C4-2B (cell line): ENCODE measurements around the gene OR7G1.
"Not testable (repeated sequence)": the region's sequence is repeated elsewhere in the genome, so short reads cannot be mapped to it uniquely, and the experiment has no call there.

Experiments used
- H3K27ac ChIP-seq: fragments of 450-650 bp; 2 replicates; pipeline ENCODE4 v1.5.1; 2017
- ZFX ChIP-seq: fragments of 450-650 bp; IDR thresholded peaks from 2 replicates; pipeline ENCODE4 v1.6.1; 2017
- TF ChIP-seq, protein P1 (sequence below): fragments of 450-650 bp; conservative IDR thresholded peaks from 2 replicates; pipeline ENCODE4 v1.5.1; 2017; ENCODE audit warnings: mild to moderate bottlenecking

The OR7G1 gene

DNA sequence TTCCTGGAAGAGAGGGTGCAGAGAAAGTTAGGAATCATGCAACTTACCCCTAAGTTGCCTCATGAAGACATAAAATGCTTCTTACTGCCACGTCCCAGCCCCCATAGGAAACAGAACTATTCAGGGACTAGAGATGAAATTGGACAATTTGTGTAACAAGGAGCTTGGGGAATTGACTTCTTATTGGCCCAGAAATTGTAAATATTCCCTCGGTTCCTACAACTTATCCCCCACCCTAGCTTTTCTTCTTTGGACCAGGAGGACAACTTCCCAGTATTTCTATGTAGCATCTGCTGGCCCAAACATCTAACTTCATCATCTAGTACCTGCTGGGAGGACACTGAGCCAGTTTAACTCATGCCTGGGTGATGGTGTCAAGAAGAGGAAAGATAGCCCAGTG, 28.8 kb downstream of the OR7G1 start, which contains the start of gene OR1M1:
TSS of gene OR1M1 (plus strand) at position 301 of the 400 bp plus-strand sequence. CDS start 6,184 bp downstream, outside the sequence.
- no peak within 1 kb of the TSS for H3K27ac ChIP-seq
- TF ChIP-seq, protein P1, sequence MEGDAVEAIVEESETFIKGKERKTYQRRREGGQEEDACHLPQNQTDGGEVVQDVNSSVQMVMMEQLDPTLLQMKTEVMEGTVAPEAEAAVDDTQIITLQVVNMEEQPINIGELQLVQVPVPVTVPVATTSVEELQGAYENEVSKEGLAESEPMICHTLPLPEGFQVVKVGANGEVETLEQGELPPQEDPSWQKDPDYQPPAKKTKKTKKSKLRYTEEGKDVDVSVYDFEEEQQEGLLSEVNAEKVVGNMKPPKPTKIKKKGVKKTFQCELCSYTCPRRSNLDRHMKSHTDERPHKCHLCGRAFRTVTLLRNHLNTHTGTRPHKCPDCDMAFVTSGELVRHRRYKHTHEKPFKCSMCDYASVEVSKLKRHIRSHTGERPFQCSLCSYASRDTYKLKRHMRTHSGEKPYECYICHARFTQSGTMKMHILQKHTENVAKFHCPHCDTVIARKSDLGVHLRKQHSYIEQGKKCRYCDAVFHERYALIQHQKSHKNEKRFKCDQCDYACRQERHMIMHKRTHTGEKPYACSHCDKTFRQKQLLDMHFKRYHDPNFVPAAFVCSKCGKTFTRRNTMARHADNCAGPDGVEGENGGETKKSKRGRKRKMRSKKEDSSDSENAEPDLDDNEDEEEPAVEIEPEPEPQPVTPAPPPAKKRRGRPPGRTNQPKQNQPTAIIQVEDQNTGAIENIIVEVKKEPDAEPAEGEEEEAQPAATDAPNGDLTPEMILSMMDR: no peak
- no peak for TF ChIP-seq ZFX

DNA sequence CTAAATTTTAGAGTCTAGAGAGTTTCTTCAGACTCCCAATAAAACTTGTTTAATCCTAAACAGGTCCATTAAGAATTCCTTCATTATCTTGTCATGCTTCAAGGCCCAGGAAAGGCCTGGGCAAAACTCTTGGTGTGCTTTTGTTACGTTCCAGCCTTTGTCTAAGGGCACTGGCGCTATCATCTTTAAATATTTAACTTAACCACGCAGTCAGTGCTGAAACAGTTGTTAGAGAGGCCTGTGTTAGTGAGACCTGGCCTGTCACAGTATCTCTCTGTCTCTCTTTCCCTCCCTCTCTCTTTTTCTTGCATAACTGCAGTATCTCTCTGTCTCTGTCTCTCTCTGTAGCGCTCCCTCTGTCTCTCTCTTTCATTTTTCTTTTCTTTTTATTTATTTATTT, 36.9 kb downstream of the OR7G1 start:
- H3K27ac ChIP-seq: no peak overlapping the region
- TF ChIP-seq, protein P1: no peak
- TF ChIP-seq ZFX: no peak

DNA sequence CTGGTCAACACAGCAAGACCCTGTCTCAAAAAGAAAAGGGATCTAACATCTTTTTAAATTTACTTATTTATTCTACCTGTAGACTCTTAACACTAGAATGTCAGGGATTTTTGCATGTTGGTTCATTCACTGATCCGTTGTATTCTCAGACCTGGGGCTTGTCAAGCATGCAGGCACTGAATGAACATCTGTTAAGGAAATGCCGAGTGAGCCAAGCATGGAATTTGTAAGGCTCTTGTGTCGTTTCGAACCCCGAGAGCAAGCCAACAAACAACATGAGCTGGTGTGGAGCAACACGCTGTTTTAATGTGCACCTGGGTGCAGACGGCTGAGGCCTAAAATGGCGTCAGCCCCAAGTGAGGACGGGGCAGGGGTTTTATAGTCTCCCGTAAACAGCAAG, 38.7 kb downstream of the OR7G1 start:
- no peak overlapping the region for H3K27ac ChIP-seq
- no peak for TF ChIP-seq ZFX
- TF ChIP-seq, protein P1: no peak

DNA sequence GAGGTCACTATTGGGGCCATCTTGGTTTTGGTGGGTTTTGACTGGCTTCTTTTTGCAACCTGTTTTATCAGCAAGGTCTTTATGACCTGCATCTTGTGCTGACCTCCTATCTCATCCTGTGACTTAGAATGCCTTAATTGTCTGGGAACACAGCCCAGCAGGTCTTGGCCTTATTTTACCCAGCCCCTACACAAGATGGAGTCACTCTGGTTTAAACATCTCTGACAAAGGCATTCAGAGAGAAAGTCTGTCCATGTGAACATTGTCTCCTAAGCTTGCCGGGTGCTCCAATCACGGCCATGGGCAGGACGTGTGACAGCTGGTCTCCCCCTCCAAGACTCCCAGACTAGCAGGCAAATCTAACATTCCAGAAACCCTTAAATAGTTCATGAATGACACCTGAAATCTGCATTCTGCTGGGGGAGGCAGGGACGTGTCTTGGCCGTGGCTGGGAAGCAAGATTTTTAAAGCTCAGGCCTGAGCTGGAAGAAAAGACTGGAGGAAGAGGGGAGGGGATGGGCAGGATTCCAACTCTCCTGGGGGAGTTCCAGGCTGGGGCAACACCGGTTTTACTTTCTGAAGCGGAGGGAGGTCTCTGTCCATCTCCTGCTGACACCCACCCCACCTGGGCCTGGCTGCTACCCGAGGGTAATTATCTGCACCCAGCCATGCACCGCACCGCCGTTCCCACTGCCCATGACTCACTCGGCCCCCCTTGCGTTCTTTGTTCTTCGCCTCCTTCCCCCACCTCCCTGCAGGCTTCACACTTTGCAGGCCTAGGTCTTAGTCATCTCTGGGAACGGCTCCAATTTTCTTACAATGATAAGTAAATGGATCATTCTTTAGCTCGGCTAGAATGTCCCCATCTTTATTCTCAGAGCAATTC, 40.3 kb downstream of the OR7G1 start:
- TF ChIP-seq, protein P1: no peak
- TF ChIP-seq ZFX: no peak
- H3K27ac ChIP-seq: no peak overlapping the region

DNA sequence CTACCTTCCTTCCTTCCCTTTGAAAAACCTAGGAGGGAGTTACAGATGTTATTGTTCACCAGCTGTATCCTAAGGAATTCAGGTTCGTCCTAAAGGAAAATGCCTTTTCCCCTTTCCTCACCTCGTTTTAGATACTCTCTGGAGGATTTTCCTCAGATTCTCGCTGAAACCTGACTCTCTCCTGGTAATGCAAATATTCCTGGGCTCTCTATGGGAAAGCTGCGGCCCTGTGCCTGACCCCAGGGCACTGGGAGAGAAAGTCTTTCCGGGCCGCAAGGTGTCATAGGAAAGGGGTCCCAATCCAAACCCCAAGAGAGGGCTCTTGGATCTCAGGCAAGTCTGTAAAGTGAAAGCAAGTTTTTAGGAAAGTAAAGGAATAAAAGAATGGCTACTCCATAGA, 41.8 kb downstream of the OR7G1 start:
- TF ChIP-seq, protein P1: no peak
- TF ChIP-seq ZFX: no peak
- no peak overlapping the region for H3K27ac ChIP-seq

DNA sequence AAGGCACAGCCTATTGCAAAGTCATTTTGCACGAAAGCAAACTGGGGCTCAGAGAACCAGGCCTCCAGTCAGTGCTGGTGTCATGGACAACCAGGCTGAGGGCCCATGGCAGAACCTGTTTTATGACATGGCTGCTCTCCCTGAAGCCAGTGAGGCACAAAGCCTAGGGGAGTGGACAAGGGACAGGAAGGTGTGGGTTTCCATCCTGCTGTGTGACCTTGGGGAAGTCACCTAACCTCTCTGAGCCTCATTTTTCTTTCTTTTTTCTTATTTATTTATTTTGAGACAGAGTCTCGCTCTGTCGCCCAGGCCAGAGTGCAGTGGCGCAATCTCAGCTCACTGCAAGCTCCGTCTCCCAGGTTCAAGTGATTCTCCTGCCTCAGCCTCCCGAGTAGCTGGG, 43.8 kb downstream of the OR7G1 start:
- not testable (repeated sequence) for H3K27ac ChIP-seq

DNA sequence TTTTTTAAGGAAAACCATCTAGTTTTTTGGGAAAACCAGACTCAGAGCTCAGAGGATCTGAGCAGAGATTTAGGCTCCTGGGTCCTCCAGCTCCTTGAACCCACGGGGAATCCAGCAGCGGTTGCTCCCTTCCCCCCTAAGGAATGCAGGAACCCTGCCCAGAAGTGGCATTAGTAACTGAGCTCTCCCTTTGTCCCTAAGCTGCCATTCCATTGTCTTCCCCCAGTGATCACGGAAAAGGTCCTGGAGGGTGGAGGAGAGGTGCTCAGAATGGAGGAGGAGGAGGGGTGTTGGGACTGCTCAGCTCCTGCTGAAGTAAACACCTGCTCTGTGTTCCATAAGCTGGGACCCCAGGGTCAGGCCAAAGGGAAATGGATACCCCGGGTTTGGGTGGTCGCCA, 45.5 kb downstream of the OR7G1 start:
- H3K27ac ChIP-seq: no peak overlapping the region
- TF ChIP-seq, protein P1: no peak
